Measurements from ENCODE around the gene CDKN2C.
"Not testable (repeated sequence)": the region's sequence is repeated elsewhere in the genome, so short reads cannot be mapped to it uniquely, and the experiment has no call there.

The CDKN2C gene

DNA sequence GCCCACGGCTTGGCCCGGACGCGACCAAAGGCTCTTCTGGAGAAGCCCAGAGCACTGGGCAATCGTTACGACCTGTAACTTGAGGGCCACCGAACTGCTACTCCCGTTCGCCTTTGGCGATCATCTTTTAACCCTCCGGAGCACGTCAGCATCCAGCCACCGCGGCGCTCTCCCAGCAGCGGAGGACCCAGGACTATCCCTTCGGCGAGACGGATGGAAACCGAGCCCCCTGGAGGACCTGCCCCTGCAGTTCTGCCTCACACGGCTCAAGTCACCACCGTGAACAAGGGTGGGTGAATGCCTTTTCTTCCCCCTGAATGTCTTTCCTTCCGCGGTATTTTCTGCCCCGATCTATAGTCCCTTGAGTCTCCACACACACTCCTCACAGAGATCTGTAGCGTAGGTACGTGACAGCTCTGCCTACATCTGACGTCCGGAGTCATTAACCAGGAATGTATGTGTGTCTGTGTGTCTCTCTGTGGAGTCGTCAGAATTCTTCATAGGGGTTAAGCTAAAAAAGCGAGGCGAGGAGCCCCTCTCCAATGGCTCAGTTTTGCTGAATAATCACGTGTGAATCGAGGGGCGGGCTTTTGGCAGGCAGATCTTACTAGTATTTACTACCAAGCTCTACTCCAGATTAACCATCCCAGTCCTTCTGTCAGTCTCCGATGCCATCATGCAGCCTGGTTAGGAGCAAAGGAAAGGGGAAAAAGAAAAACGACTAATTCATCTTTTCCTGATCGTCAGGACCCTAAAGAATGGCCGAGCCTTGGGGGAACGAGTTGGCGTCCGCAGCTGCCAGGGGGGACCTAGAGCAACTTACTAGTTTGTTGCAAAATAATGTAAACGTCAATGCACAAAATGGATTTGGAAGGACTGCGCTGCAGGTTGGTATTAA is at the start of gene CDKN2C:
Gene CDKN2C, plus strand, starts transcription at position 635 of the 898 bp plus-strand sequence. Its CDS starts 124 bp downstream, at position 759.
- no peak for DNase-seq (ENCODE audit: low read depth in 4 of 4, low spot score in 1 of 4)

DNA sequence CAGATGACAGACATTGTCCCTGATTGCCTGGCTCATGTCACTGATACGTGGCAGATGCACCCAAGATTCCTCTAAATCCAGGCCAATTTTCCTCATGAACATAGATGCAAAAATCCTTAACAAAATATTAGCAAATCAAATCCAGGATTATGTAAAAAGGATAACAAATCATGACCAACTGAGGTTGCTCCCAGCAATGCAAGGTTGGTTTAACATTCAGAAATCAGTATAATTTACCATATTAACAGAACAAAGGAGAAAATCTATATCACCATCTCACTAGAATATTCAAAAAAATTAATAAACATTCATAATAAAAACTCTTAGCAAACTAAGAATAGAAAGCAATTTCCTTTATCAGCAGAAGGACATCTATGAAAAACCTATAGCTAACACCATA is 49.6 kb upstream of the CDKN2C start:
- no peak for DNase-seq (ENCODE audit: low read depth in 4 of 4, low spot score in 1 of 4)

DNA sequence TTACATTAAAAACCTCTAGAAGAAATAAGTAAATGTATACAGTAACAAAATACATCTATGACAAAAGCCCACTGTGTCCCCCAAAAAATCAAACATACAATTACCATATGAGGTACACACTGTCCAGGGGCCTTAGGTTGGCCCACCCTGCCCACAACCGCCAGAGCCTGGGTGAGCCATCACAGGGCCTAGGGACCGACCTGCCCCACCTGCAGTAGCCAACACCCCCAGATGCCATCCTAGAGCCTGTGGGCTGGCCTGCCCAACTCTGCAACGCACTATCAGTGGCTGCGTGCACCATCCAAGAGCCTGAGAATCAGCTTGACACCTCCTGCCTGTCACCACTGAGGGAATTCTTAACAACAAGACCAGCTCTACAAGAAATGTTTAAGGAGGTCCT is 49.0 kb upstream of the CDKN2C start:
- no peak for DNase-seq (ENCODE audit: low read depth in 4 of 4, low spot score in 1 of 4)

DNA sequence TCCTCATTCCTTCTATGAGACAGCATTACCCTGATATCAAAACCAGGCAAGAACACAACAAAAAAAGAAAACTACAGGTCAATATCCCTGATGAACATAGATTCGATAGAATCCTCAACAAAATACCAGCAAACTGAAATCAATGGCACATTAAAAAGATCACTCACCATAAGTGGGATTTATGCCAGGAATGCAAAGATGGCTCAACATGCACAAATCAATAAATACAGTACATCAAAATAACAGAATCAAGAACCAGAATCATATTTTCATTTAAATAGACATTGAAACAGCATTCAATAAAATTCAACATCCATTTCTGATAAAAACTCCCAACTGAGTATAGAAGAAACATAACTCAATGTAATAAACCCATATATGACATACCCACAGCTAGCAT is 46.5 kb upstream of the CDKN2C start:
- DNase-seq (ENCODE audit: low read depth in 4 of 4, low spot score in 1 of 4), result no peak

- DNase-seq (ENCODE audit: low read depth in 4 of 4, low spot score in 1 of 4), result no peak
These were observed 40.6 kb upstream of the CDKN2C start for GRCh38 chr1:50929376-50929958.

- DNase-seq (ENCODE audit: low read depth in 4 of 4, low spot score in 1 of 4), result no peak
These were observed 39.9 kb upstream of the CDKN2C start for GRCh38 chr1:50930193-50930592.

DNA sequence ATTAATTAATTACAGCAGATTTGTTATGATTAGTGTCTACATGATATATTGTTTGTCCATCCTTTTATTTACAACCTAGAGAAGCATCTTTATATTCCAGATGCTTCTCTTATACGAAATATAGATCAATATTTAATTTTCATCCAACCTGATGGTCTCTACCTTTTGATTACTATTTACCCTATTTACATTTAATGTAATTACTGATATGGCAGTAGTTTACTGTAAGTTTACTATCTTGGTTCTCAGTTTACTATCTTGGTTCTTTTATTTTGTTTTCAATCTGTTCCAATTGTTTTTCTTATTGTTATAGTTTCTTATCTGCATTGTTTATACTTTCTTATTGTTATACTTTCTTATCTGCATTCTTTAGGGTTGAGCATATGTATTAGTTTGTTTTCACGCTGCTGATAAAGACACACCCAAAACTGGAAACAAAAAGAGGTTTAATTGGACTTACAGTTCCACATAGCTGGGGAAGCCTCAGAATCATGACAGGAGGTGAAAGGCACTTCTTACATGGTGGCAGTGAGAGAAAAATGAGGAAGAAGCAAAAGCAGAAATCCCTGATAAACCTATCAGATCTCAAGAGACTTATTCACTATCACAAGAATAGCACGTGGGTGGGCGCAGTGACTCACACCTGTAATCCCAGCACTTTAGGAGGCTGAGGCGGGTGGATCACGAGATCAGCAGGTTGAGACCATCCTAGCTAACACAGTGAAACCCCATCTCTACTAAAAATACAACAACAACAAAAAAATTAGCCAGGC is 38.9 kb upstream of the CDKN2C start:
- DNase-seq (ENCODE audit: low read depth in 4 of 4, low spot score in 1 of 4), result peak in 1 of 4 experiments; percentile 4

DNA sequence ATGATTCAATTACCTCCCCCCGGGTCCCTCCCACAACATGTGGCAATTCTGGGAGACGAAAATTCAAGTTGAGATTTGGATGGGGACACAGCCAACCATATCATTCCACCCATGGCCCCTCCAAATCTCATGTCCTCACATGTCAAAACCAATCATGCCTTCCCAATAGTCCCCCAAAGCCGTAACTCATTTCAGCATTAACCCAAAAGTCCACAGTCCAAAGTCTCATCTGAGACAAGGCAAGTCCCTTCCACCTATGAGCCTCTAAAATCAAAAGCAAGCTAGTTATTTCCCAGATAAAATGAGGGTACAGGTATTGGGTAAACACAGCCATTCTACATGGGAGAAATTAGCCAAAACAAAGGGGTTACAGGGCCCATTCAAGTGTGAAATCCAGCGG is 38.0 kb upstream of the CDKN2C start:
- DNase-seq (ENCODE audit: low read depth in 4 of 4, low spot score in 1 of 4), result not testable (repeated sequence)

GRCh38 chr1:50933770-50934169 is 36.3 kb upstream of the CDKN2C start:
- not testable (repeated sequence) for DNase-seq (ENCODE audit: low read depth in 4 of 4, low spot score in 1 of 4)

GRCh38 chr1:50934838-50935237 is 35.2 kb upstream of the CDKN2C start:
- no peak for DNase-seq (ENCODE audit: low read depth in 4 of 4, low spot score in 1 of 4)

DNA sequence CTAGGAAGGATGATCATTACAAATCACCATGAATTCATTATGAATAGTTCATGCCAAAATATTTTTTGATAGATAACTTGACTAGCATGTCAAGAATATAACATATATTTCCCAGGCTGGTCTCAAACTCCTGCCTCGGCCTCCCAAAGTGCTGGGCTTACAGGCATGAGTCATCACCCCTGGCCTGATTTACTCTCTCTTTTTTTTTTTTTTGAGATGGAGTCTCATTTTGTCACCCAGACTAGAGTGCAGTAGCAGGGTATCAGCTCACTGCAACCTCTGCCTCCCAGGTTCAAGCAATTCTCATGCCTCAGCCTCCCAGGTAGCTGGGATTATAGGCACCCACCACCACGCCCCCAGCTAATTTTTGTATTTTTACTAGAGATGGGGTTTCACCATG is 34.8 kb upstream of the CDKN2C start:
- not testable (repeated sequence) for DNase-seq (ENCODE audit: low read depth in 4 of 4, low spot score in 1 of 4)

GRCh38 chr1:50936321-50936720 is 33.7 kb upstream of the CDKN2C start:
- DNase-seq (ENCODE audit: low read depth in 4 of 4, low spot score in 1 of 4), result no peak

DNA sequence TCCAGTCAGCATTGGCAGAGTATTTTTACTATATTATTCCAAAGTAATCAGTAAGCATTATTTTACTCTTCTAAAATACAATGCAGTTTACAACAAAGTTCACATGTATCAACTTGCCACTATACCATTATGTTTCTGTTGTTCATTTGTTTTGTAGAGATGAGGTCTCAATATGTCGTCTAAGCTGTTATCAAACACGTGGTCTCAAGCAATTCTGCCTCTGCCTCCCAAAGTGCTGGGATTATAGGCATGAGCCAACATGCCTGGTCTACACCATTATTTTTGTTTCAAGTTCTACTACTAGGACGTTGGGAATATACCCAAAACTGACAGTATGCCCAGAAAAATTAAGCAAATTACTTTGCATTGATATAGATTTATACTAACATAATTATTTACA is 29.8 kb upstream of the CDKN2C start:
- DNase-seq (ENCODE audit: low read depth in 4 of 4, low spot score in 1 of 4), result no peak

- no peak for DNase-seq (ENCODE audit: low read depth in 4 of 4, low spot score in 1 of 4)
These were observed 27.7 kb upstream of the CDKN2C start for GRCh38 chr1:50942334-50942733.

- DNase-seq (ENCODE audit: low read depth in 4 of 4, low spot score in 1 of 4), result no peak
These were observed 20.6 kb upstream of the CDKN2C start for GRCh38 chr1:50949286-50949982.

DNA sequence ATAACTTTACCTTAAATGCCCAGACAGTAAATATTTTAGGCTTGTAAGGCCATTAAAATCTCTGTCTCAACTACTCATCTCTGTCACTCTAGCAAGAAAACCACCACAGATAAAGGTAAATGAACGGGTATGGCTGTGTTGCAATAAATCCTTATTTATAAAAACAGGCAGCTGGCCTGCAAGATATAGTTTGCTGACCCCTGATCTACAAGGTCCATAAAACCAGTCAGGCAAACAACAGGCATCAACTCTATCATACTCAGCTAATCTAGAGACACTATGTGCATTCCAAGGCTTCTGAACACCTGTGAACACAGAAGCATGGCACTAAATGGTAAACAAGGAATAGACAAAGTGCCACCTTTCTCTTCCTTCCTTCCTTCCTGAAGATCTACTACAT is 19.6 kb upstream of the CDKN2C start:
- no peak for DNase-seq (ENCODE audit: low read depth in 4 of 4, low spot score in 1 of 4)

DNA sequence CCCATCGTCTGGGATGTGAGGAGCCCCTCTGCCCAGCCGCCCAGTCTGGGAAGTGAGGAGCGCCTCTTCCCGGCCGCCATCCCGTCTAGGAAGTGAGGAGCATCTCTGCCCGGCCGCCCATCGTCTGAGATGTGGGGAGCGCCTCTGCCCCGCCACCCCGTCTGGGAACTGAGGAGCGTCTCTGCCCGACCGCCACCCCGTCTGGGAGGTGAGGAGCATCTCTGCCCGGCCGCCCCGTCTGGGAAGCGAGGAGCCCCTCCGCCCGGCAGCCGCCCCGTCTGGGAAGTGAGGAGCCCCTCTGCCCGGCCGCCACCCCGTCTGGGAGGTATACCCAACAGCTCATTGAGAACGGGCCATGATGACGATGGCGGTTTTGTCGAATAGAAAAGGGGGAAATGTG is 17.5 kb upstream of the CDKN2C start:
- not testable (repeated sequence) for DNase-seq (ENCODE audit: low read depth in 4 of 4, low spot score in 1 of 4)

- no peak for DNase-seq (ENCODE audit: low read depth in 4 of 4, low spot score in 1 of 4)
These were observed 14.9 kb upstream of the CDKN2C start for GRCh38 chr1:50955116-50955515.

DNA sequence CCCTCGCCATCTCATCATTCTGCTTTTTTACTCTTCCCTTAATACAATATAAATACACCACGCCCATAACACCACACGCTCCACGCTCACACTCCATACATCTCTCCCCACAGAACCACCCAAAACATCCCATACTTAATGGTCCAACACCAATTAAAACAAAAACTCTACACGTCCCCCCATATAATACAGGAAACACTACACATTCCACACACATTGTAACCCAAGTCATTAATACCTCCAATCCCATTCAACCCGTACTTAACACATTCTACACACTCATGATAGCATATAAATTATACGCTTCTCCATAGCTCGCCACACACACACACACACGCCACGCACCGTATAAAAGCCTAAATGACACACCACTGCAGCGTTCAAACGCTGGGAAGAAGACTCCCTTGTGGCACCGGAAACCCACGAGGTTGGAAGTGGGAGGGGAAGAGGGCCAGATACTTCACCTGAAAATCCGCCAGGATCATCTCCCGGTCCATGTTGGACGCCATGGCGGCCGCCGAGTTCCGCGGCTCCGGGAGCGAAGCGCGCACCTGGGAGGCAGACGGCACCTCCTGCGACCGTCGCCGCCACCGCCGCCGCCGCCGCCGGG is 10.6 kb upstream of the CDKN2C start:
- DNase-seq (ENCODE audit: low read depth in 4 of 4, low spot score in 1 of 4), result no peak

DNA sequence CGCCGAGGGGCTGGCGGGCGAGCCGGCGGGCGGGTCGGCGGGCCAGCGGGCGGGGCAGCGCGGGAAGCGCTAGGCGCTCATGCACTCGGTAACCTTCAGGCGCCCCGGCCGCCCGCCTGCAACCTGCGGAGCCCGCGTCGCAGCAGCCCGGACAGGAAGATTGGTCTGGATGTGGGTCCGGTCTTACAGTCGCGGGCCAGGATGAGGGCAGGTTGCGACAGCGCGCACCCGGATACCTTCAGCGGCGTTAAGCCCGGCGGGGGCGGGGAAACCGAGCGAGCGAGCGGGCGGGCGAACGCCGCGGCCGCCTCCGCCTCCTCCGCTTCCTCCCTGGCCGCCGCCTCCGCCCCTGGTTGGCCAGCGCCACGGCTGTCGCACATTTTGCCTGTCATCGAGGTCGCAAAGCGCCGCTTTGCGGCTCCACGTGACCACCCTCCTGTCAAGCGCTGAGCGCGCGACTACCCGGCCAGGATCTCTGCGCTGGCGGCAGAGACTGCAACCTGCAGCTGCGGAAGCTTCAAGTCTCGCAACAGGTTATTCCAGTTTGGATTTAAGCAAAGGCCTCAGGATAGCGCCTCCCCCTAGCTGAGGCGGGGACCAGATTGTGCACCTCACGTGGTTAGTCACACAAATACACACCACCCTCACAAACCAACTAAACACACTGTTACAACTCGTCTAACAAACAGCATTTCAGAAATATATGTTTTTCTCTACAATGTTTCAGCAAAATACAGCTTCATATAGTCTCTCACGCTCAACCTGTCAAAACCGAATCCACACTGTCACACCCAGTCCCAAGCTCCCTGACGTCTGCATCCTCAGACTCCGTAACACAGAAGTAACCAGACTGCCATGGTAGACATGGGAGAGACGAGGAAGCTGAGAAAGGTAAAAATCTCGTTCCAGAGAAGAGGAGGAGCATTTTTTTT is 9.9 kb upstream of the CDKN2C start, which contains the start of gene FAF1:
Gene FAF1, minus strand, starts transcription at position 355 of the 932 bp plus-strand sequence. CDS start 456 bp downstream, outside the sequence.
- peak; percentile 86 to 95 (median 92) for DNase-seq (ENCODE audit: low read depth in 4 of 4, low spot score in 1 of 4)
